HuH-7 (cell line): ENCODE data around the gene QPCTL.
A peak's percentile ranks its signal among the peaks of the same experiment; 100 is the strongest.
"Not testable (repeated sequence)": the region's sequence is repeated elsewhere in the genome, so short reads cannot be mapped to it uniquely, and the experiment has no call there.

Experiments
- DNase-seq: peaks from one replicate; pipeline ENCODE4 v3.0.0; 2011; ENCODE audit warnings: low spot score

The QPCTL gene

GRCh38 chr19:45717131-45717982 is 24.9 kb downstream of the QPCTL start:
- peak; percentile 96 for DNase-seq

- DNase-seq = no peak
Measured at GRCh38 chr19:45717983-45718650, 25.7 kb downstream of the QPCTL start.

DNA sequence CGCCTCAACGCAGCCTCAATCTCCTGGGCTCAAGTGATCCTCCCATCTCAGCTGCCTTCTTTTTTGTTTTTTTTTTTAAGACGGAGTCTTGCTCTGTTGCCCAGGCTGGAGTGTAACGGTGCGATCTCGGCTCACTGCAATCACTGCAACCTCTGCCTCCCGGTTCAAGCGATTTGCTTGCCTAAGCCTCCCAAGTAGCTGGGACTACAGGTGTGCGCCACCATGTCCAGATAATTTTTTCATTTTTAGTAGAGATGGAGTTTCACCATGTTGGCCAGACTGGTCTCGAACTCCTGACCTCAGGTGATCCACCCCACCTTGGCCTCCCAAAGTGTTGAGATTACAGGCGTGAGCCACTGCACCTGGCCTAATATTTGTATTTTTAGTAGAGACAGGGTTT is 27.6 kb downstream of the QPCTL start:
- DNase-seq = not testable (repeated sequence)

GRCh38 chr19:45728683-45729082 is 36.2 kb downstream of the QPCTL start:
- DNase-seq = not testable (repeated sequence)

- DNase-seq = no peak
Measured at GRCh38 chr19:45729800-45730290, 37.4 kb downstream of the QPCTL start.

- DNase-seq = peak; percentile 95
Measured at GRCh38 chr19:45730368-45731288, 38.2 kb downstream of the QPCTL start, which contains the start of gene FBXO46. FBXO46 (minus strand) TSS chr19:45730896; CDS start chr19:45713495, 17,401 bp downstream.

- no peak for DNase-seq
Measured at GRCh38 chr19:45733160-45733810, 40.8 kb downstream of the QPCTL start, which contains the start of gene MEIOSIN. MEIOSIN (plus strand) TSS chr19:45733439; CDS start chr19:45735377, 1,938 bp downstream.

GRCh38 chr19:45739498-45740439 is 47.3 kb downstream of the QPCTL start:
- DNase-seq = no peak

DNA sequence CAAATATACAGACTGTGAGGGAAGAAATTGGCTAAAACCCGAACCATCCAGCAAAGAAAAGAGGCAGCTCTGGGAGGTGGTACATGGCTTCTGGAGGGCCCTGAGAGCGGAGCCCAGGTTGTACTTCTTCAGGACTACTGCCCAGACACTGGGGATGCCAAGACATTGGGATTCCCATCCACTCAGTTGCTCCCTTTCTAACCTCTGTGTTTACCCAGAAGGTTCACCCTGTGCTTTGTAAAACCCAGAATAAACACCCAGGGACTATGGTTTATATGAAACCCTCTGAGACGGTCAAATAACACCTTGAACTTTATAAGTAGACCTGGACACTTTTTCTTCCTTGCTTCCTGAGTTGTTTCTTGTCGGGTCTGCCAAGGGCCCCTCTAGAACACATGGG is 50.5 kb downstream of the QPCTL start:
- no peak for DNase-seq

DNA sequence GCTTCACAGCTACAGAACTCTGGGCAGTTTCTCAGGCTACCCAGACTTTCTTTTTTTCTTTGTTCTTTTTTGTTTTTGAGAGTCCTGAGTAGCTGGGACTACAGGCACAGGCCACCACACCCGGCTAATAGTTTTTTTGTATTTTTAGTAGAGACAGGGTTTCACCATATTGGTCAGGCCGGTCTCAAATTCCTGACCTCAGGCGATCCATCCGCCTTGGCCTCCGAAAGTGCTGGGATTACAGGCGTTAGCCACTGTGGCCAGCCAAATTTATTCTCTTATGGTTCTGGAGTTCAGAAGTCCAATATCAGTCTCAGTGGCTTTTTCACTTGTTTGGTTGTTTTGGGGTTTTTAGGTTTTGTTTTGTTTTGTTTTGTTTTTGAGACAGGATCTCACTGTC is 53.1 kb downstream of the QPCTL start:
- no peak for DNase-seq

DNA sequence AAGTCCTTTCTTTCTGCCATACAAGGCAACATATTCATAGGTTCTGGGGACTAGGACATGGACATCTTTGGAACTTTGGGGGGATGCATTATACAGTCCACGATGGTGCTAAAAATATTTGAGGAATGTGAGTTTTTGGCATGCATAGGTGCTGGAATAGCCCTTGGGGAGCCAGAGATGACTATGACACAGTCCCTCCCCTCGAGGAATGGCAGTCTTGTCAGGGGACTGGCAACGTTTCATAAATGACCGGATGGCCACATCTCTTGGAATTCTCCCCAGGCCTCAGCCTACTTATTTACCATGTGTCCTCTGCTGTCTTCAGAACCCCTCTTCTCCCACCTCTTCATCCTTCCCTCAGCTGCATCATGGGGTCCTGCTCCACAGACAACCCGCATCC is 54.4 kb downstream of the QPCTL start:
- no peak for DNase-seq

GRCh38 chr19:45747513-45747912 is 55.0 kb downstream of the QPCTL start:
- DNase-seq = no peak

- DNase-seq = not testable (repeated sequence)
Measured at GRCh38 chr19:45751483-45751882, 59.0 kb downstream of the QPCTL start.

DNA sequence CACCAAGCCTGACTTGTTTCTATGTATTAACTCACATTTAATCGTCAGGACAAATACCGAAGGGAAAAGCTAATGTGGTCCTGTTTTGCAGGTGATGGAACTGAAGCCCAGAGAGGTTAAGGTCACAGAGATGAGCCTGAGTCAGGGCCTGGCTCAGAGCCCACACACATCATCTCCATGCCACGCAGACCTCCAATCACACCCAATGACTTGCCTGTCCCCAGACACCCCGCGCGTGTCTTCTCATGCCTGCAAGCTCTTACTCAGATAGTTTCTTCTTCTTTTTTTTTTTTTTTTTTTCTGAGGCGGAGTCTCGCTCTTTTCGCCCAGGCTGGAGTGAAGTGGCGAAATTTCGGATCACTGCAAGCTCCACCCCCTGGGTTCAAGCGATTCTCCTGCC is 60.2 kb downstream of the QPCTL start:
- no peak for DNase-seq

DNA sequence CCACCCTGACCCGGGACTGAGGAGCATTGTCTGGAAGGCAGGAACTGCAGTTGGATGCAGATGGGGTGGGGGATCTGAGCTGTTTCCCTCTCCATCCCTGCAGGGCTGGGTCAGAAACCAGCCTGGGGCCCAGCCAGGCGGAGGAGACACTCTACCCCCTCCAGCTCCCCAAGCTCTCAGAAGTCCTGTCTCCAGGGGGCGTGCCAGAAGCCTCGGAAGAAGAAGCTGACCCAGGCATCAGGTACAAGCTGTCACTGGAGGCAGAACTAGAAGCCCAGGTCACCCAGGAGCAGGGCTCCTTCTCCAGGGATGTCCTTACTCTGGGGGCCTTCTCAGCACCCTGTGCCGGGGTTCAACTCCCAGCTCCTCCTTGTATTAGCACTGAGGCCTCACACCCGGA is 61.1 kb downstream of the QPCTL start:
- no peak for DNase-seq
